ENCODE results near the gene LDLRAD2. TPM values are rescaled to one million over a fixed set of nuclear protein-coding genes. Genes with fewer than 3 reads are reported as not detected.

Gene LDLRAD2
- total and polyA plus RNA-seq, 2 of the 4 experiments (the other 2 are of a cell fraction): 0.05 TPM; not detected in 1

GRCh38 chr1:21836729-21837128, 24.7 kb downstream of the LDLRAD2 start:
- Histone ChIP-seq H3K14ac (replicated peaks; ENCODE audit: low read depth, low read length) (no peak overlapping the region), H2BK15ac (ENCODE audit: low read depth, low read length) (no peak overlapping the region), H2BK120ac (ENCODE audit: low read depth, low read length) (no peak overlapping the region), H2AFZ (replicated peaks; ENCODE audit: low read length, poor library complexity) (no peak overlapping the region), H3K9me1 (ENCODE audit: insufficient read depth, low read length) (no peaks in the 10 kb centered on the region), H3K9ac (ENCODE audit: low read depth, low read length) (no peak overlapping the region), H2BK5ac (ENCODE audit: low read depth, low read length, poor library complexity, severe bottlenecking) (no peak overlapping the region), H3K79me1 (ENCODE audit: low read depth in 1 of 2, low read length in 2 of 2) (peaks cover 0 to 3% of the 10 kb centered on the region in 2 experiments; a peak in 2 of 4 replicates), H3K4me2 (ENCODE audit: low read depth, low read length) (no peak overlapping the region), H2BK20ac (ENCODE audit: low read depth, low read length) (no peak overlapping the region), H3K27ac (ENCODE audit: insufficient read depth, low read length) (no peak overlapping the region), H4K8ac (ENCODE audit: low read depth in 2 of 2, low read length in 2 of 2) (no peak overlapping the region), H3K4me1 (ENCODE audit: control insufficient read depth, insufficient read depth, low read length) (no peaks in the 10 kb centered on the region), H2AK9ac (replicated peaks; ENCODE audit: low read depth, low read length, poor library complexity) (no peak overlapping the region), H3K56ac (ENCODE audit: extremely low read depth, insufficient read depth, low read length) (no peak overlapping the region), H3K9me3 (ENCODE audit: control insufficient read depth, insufficient read depth, low read length) (peaks cover 9% of the 10 kb centered on the region; the same call in 1 of the 2 replicates), H4K91ac (ENCODE audit: insufficient read depth, low read depth, low read length) (no peak overlapping the region), H4K5ac (ENCODE audit: low read depth, low read length) (no peak overlapping the region), H3K36me3 (ENCODE audit: control insufficient read depth, insufficient read depth, low read length) (peaks cover 80% of the 10 kb centered on the region), H3K23ac (ENCODE audit: low read depth, low read length) (no peak overlapping the region), H3K27me3 (ENCODE audit: control insufficient read depth, insufficient read depth, low read length) (no peaks in the 10 kb centered on the region), H3K4ac (ENCODE audit: low read depth, low read length) (no peak overlapping the region), H3K18ac (ENCODE audit: low read depth, low read length) (no peak overlapping the region), H4K20me1 (ENCODE audit: insufficient read depth, low read length) (no peaks in the 10 kb centered on the region; the same call in 1 of the 2 replicates), H3K4me3 (ENCODE audit: insufficient read depth, low read depth, low read length) (no peak overlapping the region), H2AK5ac (ENCODE audit: low read depth, low read length) (no peak overlapping the region)
- WGBS, 2 experiments (ENCODE audit: extremely low coverage in 2 of 2, insufficient read length in 1 of 2): 100% methylated on average over 1 of the region's 13 CpGs; no CpG with 5 or more reads in 1 of the 2 experiments
- no peak for ATAC-seq (ENCODE audit: low read depth)
- DNase-seq: no peak
- ChIA-PET POLR2A (ENCODE audit: unreplicated experiment) (no interaction called here), CTCF (no interaction called here)
- no TSS peak for BruUV-seq (replicated peaks)
- dilution Hi-C loops (cut with HindIII; ENCODE audit: low sequenced_read_pairs, unreplicated experiment) (no loop called here), intact Hi-C loops (cut with micrococcal nuclease) (no loop called here), in situ Hi-C loops (cut with MboI; ENCODE audit: low sequenced_read_pairs) (no loop called here)
- TF ChIP-seq CHD1 (IDR thresholded peaks at IDR 0.05; ENCODE audit: low read depth, low read length) (no peak), MAFK (IDR thresholded peaks at IDR 0.05; ENCODE audit: low read depth, low read length) (no peak), RAD21 (IDR thresholded peaks at IDR 0.05; ENCODE audit: low read length) (no peak), BHLHE40 (IDR thresholded peaks at IDR 0.05; ENCODE audit: low read depth, low read length) (no peak), NFE2L2 (IDR thresholded peaks at IDR 0.05; ENCODE audit: low read depth, low read length) (no peak), ELK1 (IDR thresholded peaks at IDR 0.05; ENCODE audit: borderline replicate concordance, low read depth, low read length) (no peak), RFX5 (IDR thresholded peaks at IDR 0.05; ENCODE audit: low read depth, low read length) (no peak), CTCF (conservative IDR thresholded peaks at IDR 0.05; ENCODE audit: low read depth, low read length) (no peak), FOS (IDR thresholded peaks at IDR 0.05; ENCODE audit: low read depth, low read length) (no peak), POLR2A (IDR thresholded peaks at IDR 0.05; ENCODE audit: low read depth, low read length) (no peak), MAZ (IDR thresholded peaks at IDR 0.05; ENCODE audit: borderline replicate concordance, low read depth, low read length) (no peak), RCOR1 (IDR thresholded peaks at IDR 0.05; ENCODE audit: insufficient replicate concordance, low read length) (no peak), USF2 (IDR thresholded peaks at IDR 0.05; ENCODE audit: low read depth, low read length) (no peak), CEBPB (IDR thresholded peaks at IDR 0.05; ENCODE audit: low read depth, low read length) (no peak), MXI1 (IDR thresholded peaks at IDR 0.05; ENCODE audit: borderline replicate concordance, low read depth, low read length) (no peak), SMC3 (IDR thresholded peaks at IDR 0.05; ENCODE audit: low read depth, low read length) (no peak)

Data from IMR-90 (cell line).